ENCODE data around the gene NXPH3.
"Not testable (repeated sequence)": the region's sequence is repeated elsewhere in the genome, so short reads cannot be mapped to it uniquely, and the experiment has no call there.

NXPH3 gene

GRCh38 chr17:49567871-49568694 is 7.6 kb upstream of the NXPH3 start:
- H3K9me3 Mint-ChIP-seq (ENCODE audit: low read depth): no peaks in the 10 kb centered on the region
- H3K36me3 Mint-ChIP-seq: no peaks in the 10 kb centered on the region
- peak overlapping the region; percentile 70 for H3K4me3 Mint-ChIP-seq
- H3K27ac Mint-ChIP-seq: peak overlapping the region; percentile 28
- peaks cover 19% of the 10 kb centered on the region for H3K4me1 Mint-ChIP-seq (ENCODE audit: low read depth)
- peaks cover 2% of the 10 kb centered on the region for H3K27me3 Mint-ChIP-seq

GRCh38 chr17:49568695-49569047 is 7.0 kb upstream of the NXPH3 start:
- H3K4me3 Mint-ChIP-seq: not testable (repeated sequence)

GRCh38 chr17:49570540-49571242 is 5.0 kb upstream of the NXPH3 start:
- peaks cover 17% of the 10 kb centered on the region for H3K4me1 Mint-ChIP-seq (ENCODE audit: low read depth)
- H3K27ac Mint-ChIP-seq: no peak overlapping the region
- no peaks in the 10 kb centered on the region for H3K9me3 Mint-ChIP-seq (ENCODE audit: low read depth)
- peak overlapping the region; percentile 92 for H3K4me3 Mint-ChIP-seq
- no peaks in the 10 kb centered on the region for H3K36me3 Mint-ChIP-seq
- peaks cover 10% of the 10 kb centered on the region for H3K27me3 Mint-ChIP-seq

More at GRCh38 chr17:49568695-49569047, 7.0 kb upstream of the NXPH3 start:
- not testable (repeated sequence) for H3K36me3 Mint-ChIP-seq; H3K9me3 Mint-ChIP-seq (ENCODE audit: low read depth); H3K27ac Mint-ChIP-seq; H3K27me3 Mint-ChIP-seq
- peaks cover 19% of the 10 kb centered on the region for H3K4me1 Mint-ChIP-seq (ENCODE audit: low read depth)

- Mint-ChIP-seq H3K36me3 (no peaks in the 10 kb centered on the region), H3K4me3 (peak overlapping the region; percentile 4), H3K27me3 (peaks cover 10% of the 10 kb centered on the region), H3K27ac (no peak overlapping the region), H3K4me1 (ENCODE audit: low read depth) (peaks cover 12% of the 10 kb centered on the region), H3K9me3 (ENCODE audit: low read depth) (no peaks in the 10 kb centered on the region)
Observed at GRCh38 chr17:49571283-49571682, 4.4 kb upstream of the NXPH3 start.

- Mint-ChIP-seq H3K27me3 (peaks cover 10% of the 10 kb centered on the region), H3K36me3 (no peaks in the 10 kb centered on the region), H3K9me3 (ENCODE audit: low read depth) (no peaks in the 10 kb centered on the region), H3K4me1 (ENCODE audit: low read depth) (peaks cover 11% of the 10 kb centered on the region), H3K4me3 (no peak overlapping the region), H3K27ac (no peak overlapping the region)
Observed at GRCh38 chr17:49571764-49572163, 3.9 kb upstream of the NXPH3 start.

GRCh38 chr17:49572226-49572625 is 3.4 kb upstream of the NXPH3 start:
- Mint-ChIP-seq H3K4me3 (no peak overlapping the region), H3K4me1 (ENCODE audit: low read depth) (peaks cover 14% of the 10 kb centered on the region), H3K27me3 (peaks cover 10% of the 10 kb centered on the region), H3K36me3 (no peaks in the 10 kb centered on the region), H3K27ac (no peak overlapping the region), H3K9me3 (ENCODE audit: low read depth) (no peaks in the 10 kb centered on the region)

GRCh38 chr17:49572806-49573420 is 2.8 kb upstream of the NXPH3 start:
- H3K36me3 Mint-ChIP-seq: no peaks in the 10 kb centered on the region

GRCh38 chr17:49573510-49574322 is 2.0 kb upstream of the NXPH3 start:
- Mint-ChIP-seq H3K36me3 (no peaks in the 10 kb centered on the region), H3K4me3 (no peak overlapping the region), H3K27ac (no peak overlapping the region), H3K4me1 (ENCODE audit: low read depth) (peaks cover 8% of the 10 kb centered on the region), H3K27me3 (peaks cover 16% of the 10 kb centered on the region), H3K9me3 (ENCODE audit: low read depth) (no peaks in the 10 kb centered on the region)

More at GRCh38 chr17:49572806-49573420, 2.8 kb upstream of the NXPH3 start:
- no peak overlapping the region for H3K27ac Mint-ChIP-seq
- H3K4me1 Mint-ChIP-seq (ENCODE audit: low read depth): peaks cover 12% of the 10 kb centered on the region
- peaks cover 16% of the 10 kb centered on the region for H3K27me3 Mint-ChIP-seq
- H3K9me3 Mint-ChIP-seq (ENCODE audit: low read depth): no peaks in the 10 kb centered on the region
- no peak overlapping the region for H3K4me3 Mint-ChIP-seq

- H3K4me1 Mint-ChIP-seq (ENCODE audit: low read depth): peaks cover 8% of the 10 kb centered on the region
- no peak overlapping the region for H3K27ac Mint-ChIP-seq
- no peaks in the 10 kb centered on the region for H3K9me3 Mint-ChIP-seq (ENCODE audit: low read depth)
- no peak overlapping the region for H3K4me3 Mint-ChIP-seq
- peaks cover 16% of the 10 kb centered on the region for H3K27me3 Mint-ChIP-seq
- H3K36me3 Mint-ChIP-seq: no peaks in the 10 kb centered on the region
Observed at GRCh38 chr17:49574323-49574781, 1.3 kb upstream of the NXPH3 start.

- Mint-ChIP-seq H3K36me3 (no peaks in the 10 kb centered on the region), H3K4me3 (peak overlapping the region; percentile 32), H3K4me1 (ENCODE audit: low read depth) (peaks cover 8% of the 10 kb centered on the region), H3K27ac (no peak overlapping the region), H3K27me3 (peaks cover 16% of the 10 kb centered on the region), H3K9me3 (ENCODE audit: low read depth) (no peaks in the 10 kb centered on the region)
Observed at GRCh38 chr17:49574945-49575678, 559 bp upstream of the NXPH3 start.

- Mint-ChIP-seq H3K27ac (no peak overlapping the region), H3K4me1 (ENCODE audit: low read depth) (peaks cover 4% of the 10 kb centered on the region), H3K36me3 (no peaks in the 10 kb centered on the region), H3K27me3 (peaks cover 16% of the 10 kb centered on the region), H3K9me3 (ENCODE audit: low read depth) (no peaks in the 10 kb centered on the region), H3K4me3 (peak overlapping the region; percentile 75)
Observed at GRCh38 chr17:49576088-49576916, 631 bp downstream of the NXPH3 start.

- peaks cover 4% of the 10 kb centered on the region for H3K4me1 Mint-ChIP-seq (ENCODE audit: low read depth)
- no peak overlapping the region for H3K27ac Mint-ChIP-seq
- no peaks in the 10 kb centered on the region for H3K9me3 Mint-ChIP-seq (ENCODE audit: low read depth)
- no peaks in the 10 kb centered on the region for H3K36me3 Mint-ChIP-seq
- H3K4me3 Mint-ChIP-seq: peak overlapping the region; percentile 62
- peaks cover 14% of the 10 kb centered on the region for H3K27me3 Mint-ChIP-seq
Observed at GRCh38 chr17:49576917-49577649, 1.4 kb downstream of the NXPH3 start.

- Mint-ChIP-seq H3K9me3 (ENCODE audit: low read depth) (no peaks in the 10 kb centered on the region), H3K4me1 (ENCODE audit: low read depth) (peaks cover 4% of the 10 kb centered on the region), H3K4me3 (peak overlapping the region; percentile 24), H3K36me3 (no peaks in the 10 kb centered on the region), H3K27ac (no peak overlapping the region), H3K27me3 (peaks cover 14% of the 10 kb centered on the region)
Observed at GRCh38 chr17:49577650-49577934, 1.9 kb downstream of the NXPH3 start.
